HL-60 (cell line): ENCODE measurements around the gene PRKACB.

Experiments used
- GABPA ChIP-seq: IDR thresholded peaks from 2 replicates; pipeline ENCODE4 v1.6.1; 2012; ENCODE audit warnings: low read depth
- POLR2AphosphoS5 ChIP-seq: IDR thresholded peaks from 2 replicates; pipeline ENCODE4 v1.6.1; 2012; ENCODE audit warnings: low read depth
- SPI1 ChIP-seq: IDR thresholded peaks from 2 replicates; pipeline ENCODE4 v1.6.1; 2012; ENCODE audit warnings: low read depth, mild to moderate bottlenecking, borderline replicate concordance
- TF ChIP-seq, protein P1 (sequence below): IDR thresholded peaks from one replicate; pipeline ENCODE4 v1.5.1; 2011; ENCODE audit warnings: low read length, control low read depth, inconsistent platforms; ENCODE audit not compliant: insufficient read depth
- TF ChIP-seq, protein P2 (sequence below): IDR thresholded peaks from 2 replicates; pipeline ENCODE4 v1.6.1; 2012; ENCODE audit warnings: low read depth; ENCODE audit not compliant: insufficient replicate concordance

DNA sequence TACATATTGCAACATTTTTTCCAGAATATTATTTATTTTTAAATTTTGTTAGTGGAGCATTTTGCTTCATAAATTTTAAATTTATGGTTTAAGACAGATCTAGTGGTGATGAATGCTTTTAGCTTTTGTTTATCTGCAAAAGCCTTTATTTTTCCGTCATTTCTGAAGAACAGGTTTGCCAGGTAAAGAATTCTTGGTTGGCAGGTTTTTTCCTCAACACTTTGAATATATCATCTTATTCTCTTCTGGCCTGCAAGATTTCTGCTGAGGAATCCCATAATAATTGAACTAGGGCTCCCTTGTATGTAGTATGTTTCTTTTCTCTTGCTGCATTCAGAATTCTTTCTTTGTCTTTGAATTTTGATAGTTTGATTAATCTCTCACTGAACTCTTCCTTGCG is 106.6 kb downstream of the PRKACB start:
- TF ChIP-seq, protein P1, sequence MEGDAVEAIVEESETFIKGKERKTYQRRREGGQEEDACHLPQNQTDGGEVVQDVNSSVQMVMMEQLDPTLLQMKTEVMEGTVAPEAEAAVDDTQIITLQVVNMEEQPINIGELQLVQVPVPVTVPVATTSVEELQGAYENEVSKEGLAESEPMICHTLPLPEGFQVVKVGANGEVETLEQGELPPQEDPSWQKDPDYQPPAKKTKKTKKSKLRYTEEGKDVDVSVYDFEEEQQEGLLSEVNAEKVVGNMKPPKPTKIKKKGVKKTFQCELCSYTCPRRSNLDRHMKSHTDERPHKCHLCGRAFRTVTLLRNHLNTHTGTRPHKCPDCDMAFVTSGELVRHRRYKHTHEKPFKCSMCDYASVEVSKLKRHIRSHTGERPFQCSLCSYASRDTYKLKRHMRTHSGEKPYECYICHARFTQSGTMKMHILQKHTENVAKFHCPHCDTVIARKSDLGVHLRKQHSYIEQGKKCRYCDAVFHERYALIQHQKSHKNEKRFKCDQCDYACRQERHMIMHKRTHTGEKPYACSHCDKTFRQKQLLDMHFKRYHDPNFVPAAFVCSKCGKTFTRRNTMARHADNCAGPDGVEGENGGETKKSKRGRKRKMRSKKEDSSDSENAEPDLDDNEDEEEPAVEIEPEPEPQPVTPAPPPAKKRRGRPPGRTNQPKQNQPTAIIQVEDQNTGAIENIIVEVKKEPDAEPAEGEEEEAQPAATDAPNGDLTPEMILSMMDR = no peak
- TF ChIP-seq POLR2AphosphoS5 (no peak), SPI1 (no peak), GABPA (no peak)
- TF ChIP-seq, protein P2, sequence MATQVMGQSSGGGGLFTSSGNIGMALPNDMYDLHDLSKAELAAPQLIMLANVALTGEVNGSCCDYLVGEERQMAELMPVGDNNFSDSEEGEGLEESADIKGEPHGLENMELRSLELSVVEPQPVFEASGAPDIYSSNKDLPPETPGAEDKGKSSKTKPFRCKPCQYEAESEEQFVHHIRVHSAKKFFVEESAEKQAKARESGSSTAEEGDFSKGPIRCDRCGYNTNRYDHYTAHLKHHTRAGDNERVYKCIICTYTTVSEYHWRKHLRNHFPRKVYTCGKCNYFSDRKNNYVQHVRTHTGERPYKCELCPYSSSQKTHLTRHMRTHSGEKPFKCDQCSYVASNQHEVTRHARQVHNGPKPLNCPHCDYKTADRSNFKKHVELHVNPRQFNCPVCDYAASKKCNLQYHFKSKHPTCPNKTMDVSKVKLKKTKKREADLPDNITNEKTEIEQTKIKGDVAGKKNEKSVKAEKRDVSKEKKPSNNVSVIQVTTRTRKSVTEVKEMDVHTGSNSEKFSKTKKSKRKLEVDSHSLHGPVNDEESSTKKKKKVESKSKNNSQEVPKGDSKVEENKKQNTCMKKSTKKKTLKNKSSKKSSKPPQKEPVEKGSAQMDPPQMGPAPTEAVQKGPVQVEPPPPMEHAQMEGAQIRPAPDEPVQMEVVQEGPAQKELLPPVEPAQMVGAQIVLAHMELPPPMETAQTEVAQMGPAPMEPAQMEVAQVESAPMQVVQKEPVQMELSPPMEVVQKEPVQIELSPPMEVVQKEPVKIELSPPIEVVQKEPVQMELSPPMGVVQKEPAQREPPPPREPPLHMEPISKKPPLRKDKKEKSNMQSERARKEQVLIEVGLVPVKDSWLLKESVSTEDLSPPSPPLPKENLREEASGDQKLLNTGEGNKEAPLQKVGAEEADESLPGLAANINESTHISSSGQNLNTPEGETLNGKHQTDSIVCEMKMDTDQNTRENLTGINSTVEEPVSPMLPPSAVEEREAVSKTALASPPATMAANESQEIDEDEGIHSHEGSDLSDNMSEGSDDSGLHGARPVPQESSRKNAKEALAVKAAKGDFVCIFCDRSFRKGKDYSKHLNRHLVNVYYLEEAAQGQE = no peak
